Lower leg skin (tissue), 4 donors: ENCODE results near the gene TRAF3. TPM values are rescaled to one million over a fixed set of nuclear protein-coding genes. Genes with fewer than 3 reads are reported as not detected.

Experiments used
- DNase-seq, 2 donors: peaks; one replicate each; pipeline ENCODE4 v3.0.0-alpha.2; 2019; ENCODE audit warnings: low spot score in 2 of 2
- H3K4me3 ChIP-seq: fragments of 200-600 bp; sonication (generic); 2 replicates; pipeline ENCODE4 v1.5.1; 2017; ENCODE audit warnings: mild to moderate bottlenecking, low read depth; ENCODE audit not compliant: poor library complexity, severe bottlenecking
- POLR2A ChIP-seq, 2 donors: fragments of 450-650 bp; IDR thresholded peaks; one replicate each; pipeline ENCODE4 v1.6.1; 2016 to 2017; ENCODE audit warnings: antibody characterized with exemption in 2 of 2, mild to moderate bottlenecking in 1 of 2, moderate library complexity in 1 of 2
- WGBS, 2 donors: methylation state at CpG; one replicate each; pipeline ENCODE4 v1.1.5; 2018; 5-methylcytosine and 5-hydroxymethylcytosine counted together
- intact Hi-C: fragments of 100-400 bp; cut with DNase I; formaldehyde crosslinking; loops from one replicate; pipeline ENCODE4 v1.15.0; 2023; ENCODE audit warnings: low total_unique reads
- total RNA-seq, 4 donors: library from RNA; depleted of rRNA; stranded (reverse); fragments of >200 nt; gene quantifications; one replicate each; pipeline ENCODE4 v1.1.0, GENCODE V29; 2016
- TF ChIP-seq, protein P1 (sequence below), 3 donors: fragments of 450-650 bp; IDR thresholded peaks; one replicate each; pipeline ENCODE4 v1.5.1; 2016; ENCODE audit warnings: antibody characterized with exemption in 3 of 3, mild to moderate bottlenecking in 3 of 3, moderate library complexity in 2 of 3

The TRAF3 gene
- total RNA-seq, 4 donors from 2014 or later = 3.0 to 14.4 (median 12.1) TPM

DNA sequence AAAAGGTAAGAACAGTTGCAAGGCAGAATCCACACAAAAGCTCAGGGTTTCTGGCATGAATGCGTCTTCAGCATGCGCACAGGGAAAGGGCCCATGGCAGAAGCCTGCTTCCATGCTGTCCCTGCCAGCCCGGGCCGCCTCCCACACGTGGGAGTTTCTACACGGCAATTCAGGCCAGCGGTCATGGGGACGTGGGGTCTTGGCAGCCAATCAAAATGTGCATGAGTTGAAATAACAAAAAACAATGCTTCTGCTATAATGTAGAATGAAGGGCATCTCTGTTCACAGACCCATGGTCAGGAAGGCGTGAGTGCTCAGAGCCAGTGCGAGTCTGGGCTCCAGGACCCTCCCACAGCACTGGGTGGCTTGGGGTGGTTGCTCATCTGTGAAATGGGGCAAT lies 173.8 kb downstream of the TRAF3 start:
- H3K4me3 ChIP-seq = no peak overlapping the region
- TF ChIP-seq, protein P1, sequence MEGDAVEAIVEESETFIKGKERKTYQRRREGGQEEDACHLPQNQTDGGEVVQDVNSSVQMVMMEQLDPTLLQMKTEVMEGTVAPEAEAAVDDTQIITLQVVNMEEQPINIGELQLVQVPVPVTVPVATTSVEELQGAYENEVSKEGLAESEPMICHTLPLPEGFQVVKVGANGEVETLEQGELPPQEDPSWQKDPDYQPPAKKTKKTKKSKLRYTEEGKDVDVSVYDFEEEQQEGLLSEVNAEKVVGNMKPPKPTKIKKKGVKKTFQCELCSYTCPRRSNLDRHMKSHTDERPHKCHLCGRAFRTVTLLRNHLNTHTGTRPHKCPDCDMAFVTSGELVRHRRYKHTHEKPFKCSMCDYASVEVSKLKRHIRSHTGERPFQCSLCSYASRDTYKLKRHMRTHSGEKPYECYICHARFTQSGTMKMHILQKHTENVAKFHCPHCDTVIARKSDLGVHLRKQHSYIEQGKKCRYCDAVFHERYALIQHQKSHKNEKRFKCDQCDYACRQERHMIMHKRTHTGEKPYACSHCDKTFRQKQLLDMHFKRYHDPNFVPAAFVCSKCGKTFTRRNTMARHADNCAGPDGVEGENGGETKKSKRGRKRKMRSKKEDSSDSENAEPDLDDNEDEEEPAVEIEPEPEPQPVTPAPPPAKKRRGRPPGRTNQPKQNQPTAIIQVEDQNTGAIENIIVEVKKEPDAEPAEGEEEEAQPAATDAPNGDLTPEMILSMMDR (IDR thresholded peaks at IDR 0.05) = no peak
- TF ChIP-seq POLR2A (IDR thresholded peaks at IDR 0.05) = no peak
- no peak for DNase-seq
- WGBS, 2 donors = 84 to 85% methylated on average over 10 of the region's 10 CpGs
- intact Hi-C loops = no loop called here

DNA sequence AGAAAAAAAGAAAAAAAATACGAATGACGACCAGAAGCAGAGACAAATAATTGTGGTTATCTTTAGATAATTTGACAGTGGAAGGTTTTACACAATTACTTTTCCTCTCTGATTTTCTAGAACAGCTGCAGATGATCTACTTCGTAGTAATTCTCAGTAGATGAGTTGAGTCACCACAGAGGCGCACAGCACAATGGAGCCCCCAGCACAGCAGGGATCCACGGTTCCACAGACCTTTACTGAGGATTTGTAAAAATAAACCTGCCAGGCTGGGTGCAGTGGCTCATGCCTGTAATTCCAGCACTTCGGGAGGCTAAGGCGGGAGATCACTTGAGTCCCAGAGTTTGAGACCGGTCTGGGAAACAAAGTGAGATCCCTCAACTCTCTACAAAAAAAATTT lies 174.6 kb downstream of the TRAF3 start:
- intact Hi-C loops = no loop called here
- no peak overlapping the region for H3K4me3 ChIP-seq
- no peak for DNase-seq
- TF ChIP-seq, protein P1 (IDR thresholded peaks at IDR 0.05) = no peak
- no peak for TF ChIP-seq POLR2A (IDR thresholded peaks at IDR 0.05)
- WGBS, 2 donors = 78 to 82% methylated on average over 8 of the region's 8 CpGs

DNA sequence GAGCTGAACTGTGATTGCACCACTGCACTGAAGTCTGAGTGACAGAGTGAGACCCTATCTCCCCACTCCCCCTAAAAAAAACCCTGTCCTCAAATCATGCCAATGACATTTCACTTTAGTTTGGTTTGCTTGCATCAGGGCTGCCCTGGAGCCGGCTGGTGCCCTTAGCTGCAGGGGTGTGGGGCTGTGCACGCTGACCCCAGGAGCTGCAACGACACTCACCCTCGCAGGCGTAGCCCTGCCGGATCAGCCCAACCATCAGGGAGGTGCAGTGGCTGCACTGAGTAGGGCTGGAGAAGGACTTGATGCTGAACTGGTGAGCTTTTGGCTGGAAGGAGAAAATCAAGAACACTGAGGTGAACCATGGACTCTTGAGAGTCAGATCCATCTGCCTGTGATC lies 175.0 kb downstream of the TRAF3 start:
- 93 to 99% methylated on average over 6 of the region's 6 CpGs for WGBS, 2 donors
- intact Hi-C loops = no loop called here
- TF ChIP-seq, protein P1 (IDR thresholded peaks at IDR 0.05) = no peak
- TF ChIP-seq POLR2A (IDR thresholded peaks at IDR 0.05) = no peak
- DNase-seq = no peak
- H3K4me3 ChIP-seq = no peak overlapping the region

DNA sequence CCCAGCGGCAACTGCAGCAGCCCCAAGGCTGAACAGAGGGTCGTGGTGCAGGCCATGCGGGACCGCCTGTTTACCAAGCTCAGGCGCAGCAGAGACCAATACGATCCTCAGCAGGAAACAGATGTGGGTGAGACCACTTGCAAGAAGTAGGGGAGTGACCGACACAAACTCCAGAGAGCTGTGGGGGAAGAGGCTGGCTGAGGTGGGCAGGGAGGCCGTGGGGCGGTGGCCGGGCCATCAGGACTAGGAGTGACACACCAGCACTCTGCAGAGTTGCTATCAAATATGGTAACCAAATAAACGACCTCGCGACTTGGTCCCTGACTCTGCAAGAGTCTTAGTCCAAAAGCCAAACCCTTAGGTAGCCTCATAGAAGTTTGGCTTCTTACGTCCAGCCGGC lies 175.9 kb downstream of the TRAF3 start:
- 91 to 93% methylated on average over 15 of the region's 15 CpGs for WGBS, 2 donors
- no peak for TF ChIP-seq POLR2A (IDR thresholded peaks at IDR 0.05)
- TF ChIP-seq, protein P1 (IDR thresholded peaks at IDR 0.05) = no peak
- H3K4me3 ChIP-seq = no peak overlapping the region
- intact Hi-C loops = no loop called here
- DNase-seq = no peak

DNA sequence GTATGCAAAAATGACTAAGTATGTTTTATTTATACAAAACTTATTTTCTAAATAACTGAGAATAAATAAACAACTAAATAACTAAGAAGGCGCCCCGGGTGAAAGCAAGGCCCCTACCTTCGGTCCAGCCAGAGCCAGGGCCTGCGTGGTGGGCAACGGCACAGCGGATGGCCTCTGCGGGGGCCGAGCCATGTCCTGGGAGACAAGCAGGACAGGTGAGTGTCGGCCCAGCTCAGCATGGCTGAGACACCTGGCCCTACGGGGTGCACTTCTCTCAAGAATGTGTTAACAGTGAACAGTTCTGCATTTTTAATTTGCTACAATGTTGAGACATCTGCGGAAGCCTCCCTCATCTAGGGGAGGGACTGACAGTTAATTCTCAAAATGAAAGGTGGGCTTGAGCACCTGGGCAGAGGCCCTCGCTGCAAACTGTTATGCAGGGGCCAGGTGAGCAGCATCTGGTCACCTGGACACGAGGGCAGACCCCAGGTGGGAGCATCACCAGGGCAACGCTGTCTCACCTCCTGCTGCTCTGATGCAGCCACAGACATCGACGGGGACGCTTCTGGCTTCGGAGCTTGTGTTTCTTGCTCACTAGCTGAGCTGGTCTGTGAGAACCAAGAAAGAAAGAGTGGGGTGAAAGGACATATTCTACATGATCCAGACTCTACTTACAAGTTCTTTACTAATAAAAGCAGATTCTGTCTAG lies 177.0 kb downstream of the TRAF3 start:
- intact Hi-C loops = no loop called here
- 94 to 95% methylated on average over 18 of the region's 18 CpGs for WGBS, 2 donors
- TF ChIP-seq POLR2A (IDR thresholded peaks at IDR 0.05) = no peak
- TF ChIP-seq, protein P1 (IDR thresholded peaks at IDR 0.05) = no peak
- DNase-seq = no peak
- no peak overlapping the region for H3K4me3 ChIP-seq
